Testis (tissue), 3 donors: Measurements from ENCODE around the gene HMG20B. TPM values are rescaled to one million over a fixed set of nuclear protein-coding genes. Genes with fewer than 3 reads are reported as not detected.

Source experiments
- DNase-seq: peaks from one replicate; pipeline ENCODE4 v3.0.0-alpha.2; 2019
- H3K27ac ChIP-seq, 2 donors: fragments of 200-600 bp; sonication (generic); one replicate each; pipeline ENCODE4 v1.5.1; 2019
- H3K27me3 ChIP-seq: fragments of 200-600 bp; sonication (generic); one replicate; pipeline ENCODE4 v1.5.1; 2019
- H3K36me3 ChIP-seq: fragments of 200-600 bp; sonication (generic); one replicate; pipeline ENCODE4 v1.5.1; 2017; ENCODE audit warnings: low read depth; ENCODE audit errors: missing control alignments
- H3K4me1 ChIP-seq: fragments of 200-600 bp; sonication (generic); one replicate; pipeline ENCODE4 v1.5.1; 2019
- H3K4me3 ChIP-seq, 2 donors: fragments of 200-600 bp; sonication (generic); one replicate each; pipeline ENCODE4 v1.5.1; 2017 to 2019
- H3K9me3 ChIP-seq: fragments of 200-600 bp; sonication (generic); one replicate; pipeline ENCODE4 v1.5.1; 2017
- CTCF ChIP-seq, 3 experiments: fragments of 450-650 bp in 2 of 3; fragments of 200-600 bp in 1 of 3; sonication (generic) in 1 of 3; IDR thresholded peaks; one replicate each; pipeline ENCODE4 v1.5.1; 2016 to 2019; ENCODE audit warnings: antibody characterized with exemption in 3 of 3, mild to moderate bottlenecking in 2 of 3, moderate library complexity in 1 of 3
- POLR2A ChIP-seq: fragments of 450-650 bp; IDR thresholded peaks from one replicate; pipeline ENCODE4 v1.6.1; 2017; ENCODE audit warnings: antibody characterized with exemption, mild to moderate bottlenecking, moderate library complexity
- WGBS, 2 donors: methylation state at CpG; one replicate each; pipeline ENCODE4 v1.1.5; 2018; 5-methylcytosine and 5-hydroxymethylcytosine counted together
- intact Hi-C: fragments of 100-400 bp; cut with DNase I; formaldehyde crosslinking; loops from one replicate; pipeline ENCODE4 v1.15.1; 2023; ENCODE audit warnings: low total_unique reads
- polyA plus RNA-seq: library from polyadenylated mRNA; stranded (reverse); fragments of 350-450 nt; fragmentation: Illumina TruSeq; extraction: RNeasy Lipid Tissue Mini Kit (QIAGEN cat#74804); gene quantifications from one replicate; pipeline ENCODE4 v1.2.3, GENCODE V29; 2014; ENCODE audit warnings: low read depth, low replicate concordance; ENCODE audit not compliant: insufficient read depth
- total RNA-seq, 2 donors: library from RNA; depleted of rRNA; stranded (reverse); fragments of >200 nt; gene quantifications; one replicate each; pipeline ENCODE4 v1.2.3, GENCODE V29; 2016

HMG20B gene
- total and polyA plus RNA-seq, 3 donors from 2014 or later = 66.2 to 129 (median 108) TPM

DNA sequence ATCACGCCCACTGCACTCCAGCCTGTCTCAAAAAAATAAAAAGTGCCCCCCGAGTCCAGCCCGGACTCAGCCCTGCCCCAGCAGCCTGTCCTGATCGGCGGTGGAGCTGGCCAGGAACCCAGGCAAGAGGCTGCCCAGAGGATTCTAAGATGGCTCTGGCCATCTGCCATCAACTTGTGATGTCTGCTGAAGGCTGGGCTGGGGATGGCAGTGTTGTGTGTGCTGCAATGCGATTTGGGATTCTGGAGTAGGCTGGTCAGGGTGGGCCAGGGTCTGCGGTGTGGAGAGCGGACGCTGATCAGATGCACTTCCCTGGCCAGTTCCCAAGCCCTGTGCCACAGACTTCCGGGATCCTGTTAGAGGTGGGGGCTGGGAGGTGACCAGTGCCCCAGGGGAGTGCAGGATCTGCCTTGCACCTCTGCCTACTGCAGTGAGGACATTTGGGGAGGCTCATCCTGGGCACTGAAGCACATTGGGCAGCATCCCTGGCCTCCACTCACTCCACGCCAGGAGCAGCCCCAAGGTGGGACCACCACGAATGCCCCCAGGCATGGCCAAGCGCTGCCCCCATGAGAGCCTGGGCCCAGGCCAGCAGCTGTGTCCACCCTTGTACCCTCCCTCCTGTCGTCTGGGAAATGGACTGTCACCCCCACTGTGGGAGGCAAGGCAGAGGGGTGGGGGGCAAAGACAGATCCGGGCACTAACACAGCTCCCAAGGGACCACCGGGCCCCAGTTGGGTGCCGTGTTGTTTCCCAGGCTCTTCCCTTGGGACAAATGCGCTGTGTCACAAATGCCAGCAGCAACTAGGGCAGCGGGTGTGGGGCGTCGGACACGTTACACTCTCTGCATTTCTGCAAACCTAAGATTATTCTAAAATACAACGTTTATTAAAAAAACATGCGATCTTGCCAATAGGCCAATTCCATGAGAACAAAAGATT is 37.3 kb downstream of the HMG20B start:
- no peaks in the 10 kb centered on the region for H3K27me3 ChIP-seq
- peaks cover 34% of the 10 kb centered on the region for H3K4me1 ChIP-seq
- H3K9me3 ChIP-seq = no peaks in the 10 kb centered on the region
- WGBS, 2 donors = 55 to 73% methylated on average over 11 to 24 of the region's 24 CpGs
- no peaks in the 10 kb centered on the region for H3K36me3 ChIP-seq
- peak overlapping the region; percentile 40 to 58 for H3K27ac ChIP-seq
- no peak for TF ChIP-seq CTCF (IDR thresholded peaks at IDR 0.05)
- TF ChIP-seq POLR2A = no peak
- DNase-seq = no peak
- no peak overlapping the region for H3K4me3 ChIP-seq
- intact Hi-C loops = loop anchor here (10.0 kb wide), 1 partner anchor 55 kb away; the partner anchor contains the start of gene MFSD12

DNA sequence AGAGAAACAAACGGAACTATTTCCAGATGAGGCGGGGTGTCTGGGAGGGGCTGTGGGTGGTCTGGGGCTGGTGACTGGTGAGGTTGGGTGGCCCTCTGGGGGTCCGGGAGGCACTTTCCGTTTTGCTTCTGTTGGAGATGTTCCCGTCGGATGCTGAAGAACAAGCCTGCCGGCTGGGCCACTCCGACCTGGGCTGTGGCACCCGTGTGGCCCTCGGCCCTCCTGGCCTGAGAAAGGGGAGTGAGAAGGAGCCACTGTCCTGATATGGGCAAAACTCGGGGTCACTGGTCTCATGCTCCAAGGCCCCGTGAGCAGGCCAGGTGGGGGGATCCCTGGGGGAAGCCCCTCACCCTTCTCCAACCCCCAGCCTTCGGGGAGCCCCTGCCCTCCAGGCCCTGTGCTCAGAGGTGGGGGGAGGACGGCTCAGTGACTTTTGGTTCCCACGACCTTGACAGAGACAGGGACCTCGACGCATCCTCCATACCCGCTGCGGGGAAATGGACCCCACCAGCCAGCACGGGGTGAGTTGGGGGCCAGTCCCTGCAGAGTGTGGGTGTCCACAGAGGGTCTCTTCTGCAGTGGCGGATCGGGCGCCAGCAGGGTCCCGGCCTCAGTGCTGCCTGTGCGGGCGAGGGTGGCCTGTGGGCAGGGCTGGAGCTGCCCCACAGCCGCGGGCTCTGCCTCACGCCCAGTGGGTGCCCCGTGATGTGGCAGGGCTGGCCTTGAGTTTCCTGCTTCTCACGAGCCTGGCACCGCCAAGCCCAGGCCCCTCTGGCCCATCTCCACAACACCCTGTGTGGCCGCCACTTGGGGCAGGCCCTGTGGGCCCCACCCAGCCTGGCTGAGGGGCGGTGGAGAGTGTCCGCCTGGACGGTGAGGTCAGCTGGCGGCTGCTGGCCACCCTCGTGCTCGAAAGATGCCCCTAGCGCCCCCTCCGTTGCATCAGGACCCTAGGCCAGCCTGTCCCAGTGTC is 38.3 kb downstream of the HMG20B start:
- peak overlapping the region; percentile 40 to 58 for H3K27ac ChIP-seq
- no peak overlapping the region for H3K4me3 ChIP-seq
- no peaks in the 10 kb centered on the region for H3K27me3 ChIP-seq
- WGBS, 2 donors = 75 to 83% methylated on average over 9 to 41 of the region's 41 CpGs
- TF ChIP-seq POLR2A (no peak), CTCF (IDR thresholded peaks at IDR 0.05) (no peak)
- intact Hi-C loops = loop anchor here (10.0 kb wide), 1 partner anchor 56 kb away; the partner anchor contains the start of gene MFSD12
- H3K36me3 ChIP-seq = no peaks in the 10 kb centered on the region
- no peaks in the 10 kb centered on the region for H3K9me3 ChIP-seq
- DNase-seq = no peak
- H3K4me1 ChIP-seq = peaks cover 33% of the 10 kb centered on the region

DNA sequence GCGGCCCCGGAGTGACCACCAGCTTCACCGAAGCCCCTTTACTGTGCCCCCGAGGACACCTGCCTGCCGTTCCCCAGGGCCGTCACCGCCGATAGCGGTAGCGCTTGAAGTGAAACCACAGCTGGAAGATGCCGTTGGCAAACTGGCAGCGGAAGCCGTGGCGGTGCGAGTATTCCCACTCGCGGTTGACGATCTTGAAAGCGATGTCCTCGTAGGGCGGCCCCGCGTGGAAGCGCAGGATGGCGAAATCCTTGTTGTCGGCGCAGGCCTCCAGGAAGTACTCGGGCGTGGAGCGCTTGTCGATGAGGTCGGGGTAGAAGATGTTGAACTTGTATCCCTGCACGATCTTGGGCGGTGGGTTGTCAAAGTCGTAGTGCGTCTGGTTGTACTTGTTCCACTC is 39.1 kb downstream of the HMG20B start:
- intact Hi-C loops = loop anchor here (10.0 kb wide), 1 partner anchor 57 kb away; the partner anchor contains the start of gene MFSD12
- no peak for TF ChIP-seq CTCF (IDR thresholded peaks at IDR 0.05)
- Histone ChIP-seq H3K27ac (no peak overlapping the region), H3K4me1 (peaks cover 30% of the 10 kb centered on the region), H3K27me3 (no peaks in the 10 kb centered on the region), H3K9me3 (no peaks in the 10 kb centered on the region), H3K36me3 (no peaks in the 10 kb centered on the region), H3K4me3 (no peak overlapping the region)
- DNase-seq = no peak
- WGBS, 2 donors = 69 to 90% methylated on average over 18 to 36 of the region's 36 CpGs

GRCh38 chr19:3612330-3612729 is 39.6 kb downstream of the HMG20B start:
- Histone ChIP-seq H3K36me3 (no peaks in the 10 kb centered on the region), H3K9me3 (no peaks in the 10 kb centered on the region), H3K27me3 (no peaks in the 10 kb centered on the region), H3K4me1 (peaks cover 25% of the 10 kb centered on the region), H3K27ac (no peak overlapping the region), H3K4me3 (no peak overlapping the region)
- intact Hi-C loops = loop anchor here (10.0 kb wide), 1 partner anchor 58 kb away; the partner anchor contains the start of gene MFSD12
- no peak for DNase-seq
- no peak for TF ChIP-seq CTCF (IDR thresholded peaks at IDR 0.05)
- no peak for TF ChIP-seq POLR2A
- 50 to 83% methylated on average over 23 to 30 of the region's 33 CpGs for WGBS, 2 donors
